Sigmoid colon (tissue), 3 donors: ENCODE results near the gene NFIB.

ENCODE experiments used
- POLR2A ChIP-seq, 2 donors: fragments of 450-650 bp; IDR thresholded peaks; one replicate each; pipeline ENCODE4 v1.6.1; 2016; ENCODE audit warnings: antibody characterized with exemption in 2 of 2, mild to moderate bottlenecking in 2 of 2, moderate library complexity in 2 of 2
- TF ChIP-seq, protein P1 (sequence below), 4 experiments: fragments of 450-650 bp in 3 of 4; fragments of 200-600 bp in 1 of 4; IDR thresholded peaks; one replicate each; pipeline ENCODE4 v1.5.1; 2016 to 2019; ENCODE audit warnings: antibody characterized with exemption in 4 of 4, mild to moderate bottlenecking in 3 of 4, moderate library complexity in 2 of 4

DNA sequence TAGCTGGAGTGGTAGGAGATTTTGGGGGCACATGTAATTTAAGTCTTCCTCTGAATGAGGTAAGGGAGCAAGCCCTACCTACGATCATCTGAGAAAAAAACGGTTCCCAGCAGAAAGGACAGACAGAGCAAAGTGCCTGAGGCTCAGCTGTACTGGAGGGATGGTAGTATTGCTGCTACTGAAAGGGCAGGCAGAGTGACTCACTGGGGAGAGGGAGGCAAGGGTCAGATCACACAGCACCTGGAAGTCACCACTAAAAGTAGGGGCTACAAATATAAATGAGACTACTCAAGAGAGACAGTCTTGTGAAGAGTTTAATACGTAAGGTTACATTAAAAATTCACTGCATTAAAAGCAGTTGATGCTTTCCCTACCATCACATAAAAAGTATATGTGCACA, 75.9 kb downstream of the NFIB start:
- TF ChIP-seq POLR2A (IDR thresholded peaks at IDR 0.05) = no peak
- TF ChIP-seq, protein P1, sequence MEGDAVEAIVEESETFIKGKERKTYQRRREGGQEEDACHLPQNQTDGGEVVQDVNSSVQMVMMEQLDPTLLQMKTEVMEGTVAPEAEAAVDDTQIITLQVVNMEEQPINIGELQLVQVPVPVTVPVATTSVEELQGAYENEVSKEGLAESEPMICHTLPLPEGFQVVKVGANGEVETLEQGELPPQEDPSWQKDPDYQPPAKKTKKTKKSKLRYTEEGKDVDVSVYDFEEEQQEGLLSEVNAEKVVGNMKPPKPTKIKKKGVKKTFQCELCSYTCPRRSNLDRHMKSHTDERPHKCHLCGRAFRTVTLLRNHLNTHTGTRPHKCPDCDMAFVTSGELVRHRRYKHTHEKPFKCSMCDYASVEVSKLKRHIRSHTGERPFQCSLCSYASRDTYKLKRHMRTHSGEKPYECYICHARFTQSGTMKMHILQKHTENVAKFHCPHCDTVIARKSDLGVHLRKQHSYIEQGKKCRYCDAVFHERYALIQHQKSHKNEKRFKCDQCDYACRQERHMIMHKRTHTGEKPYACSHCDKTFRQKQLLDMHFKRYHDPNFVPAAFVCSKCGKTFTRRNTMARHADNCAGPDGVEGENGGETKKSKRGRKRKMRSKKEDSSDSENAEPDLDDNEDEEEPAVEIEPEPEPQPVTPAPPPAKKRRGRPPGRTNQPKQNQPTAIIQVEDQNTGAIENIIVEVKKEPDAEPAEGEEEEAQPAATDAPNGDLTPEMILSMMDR (IDR thresholded peaks at IDR 0.05) = no peak
